Pericardium fibroblast (primary cell): Measurements from ENCODE around the gene SPATA31A7. TPM values are rescaled to one million over a fixed set of nuclear protein-coding genes. Genes with fewer than 3 reads are reported as not detected.

ENCODE experiments used
- total RNA-seq: library from RNA; depleted of rRNA; stranded (reverse); fragments of >200 nt; gene quantifications from 2 replicates; pipeline ENCODE4 v1.2.3, GENCODE V29; 2015

Gene SPATA31A7
- total RNA-seq: not detected in 2 replicates

DNA sequence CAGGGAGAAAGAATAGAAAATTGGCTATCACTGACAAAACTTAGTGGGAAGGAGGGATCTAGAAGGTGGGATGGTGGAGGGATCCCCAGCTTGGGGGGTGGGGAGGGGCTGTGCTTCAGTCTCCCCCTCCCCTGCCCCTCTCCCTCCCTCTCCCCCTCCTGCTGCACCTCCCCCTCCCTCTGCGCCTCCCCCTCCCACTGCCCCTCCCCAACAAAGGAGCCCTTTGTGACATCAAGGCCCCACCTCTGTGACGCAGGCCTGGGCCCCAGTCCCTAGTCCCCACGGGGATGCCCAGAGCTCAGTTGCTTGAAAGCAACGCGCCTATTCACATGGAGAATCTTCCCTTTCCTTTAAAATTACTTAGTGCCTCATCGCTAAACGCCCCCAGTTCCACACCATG is at the start of gene SPATA31A7:
Gene SPATA31A7 (plus strand): TSS at position 301 of the 400 bp plus-strand sequence. CDS start 29 bp downstream, at position 330.

